ENCODE data around the gene SPATS1. TPM values are rescaled to one million over a fixed set of nuclear protein-coding genes. Genes with fewer than 3 reads are reported as not detected.

SPATS1 gene
- total and polyA plus RNA-seq, 2 of the 13 experiments (the other 11 are each of a cell fraction or from before 2014, with no cell fraction given): not detected

- TF ChIP-seq ATF6 (CRISPR knock-in tag; conservative IDR thresholded peaks at IDR 0.05) (0 out of 2 replicates have a peak, but pooled peaks have one; percentile 48), CEBPG (CRISPR knock-in tag; IDR thresholded peaks at IDR 0.05) (peak; percentile 34; the same call in 1 of the 2 replicates), ZNF607 (CRISPR knock-in tag; IDR thresholded peaks at IDR 0.05; ENCODE audit: borderline replicate concordance) (peak; percentile 77), ZNF746 (CRISPR knock-in tag; IDR thresholded peaks at IDR 0.05) (no peak), ZNF556 (CRISPR knock-in tag; IDR thresholded peaks at IDR 0.05; ENCODE audit: borderline replicate concordance) (peak; percentile 87; the same call in 1 of the 2 replicates), TEF (CRISPR knock-in tag; IDR thresholded peaks at IDR 0.05) (no peak)
- TF ChIP-seq, protein P1, sequence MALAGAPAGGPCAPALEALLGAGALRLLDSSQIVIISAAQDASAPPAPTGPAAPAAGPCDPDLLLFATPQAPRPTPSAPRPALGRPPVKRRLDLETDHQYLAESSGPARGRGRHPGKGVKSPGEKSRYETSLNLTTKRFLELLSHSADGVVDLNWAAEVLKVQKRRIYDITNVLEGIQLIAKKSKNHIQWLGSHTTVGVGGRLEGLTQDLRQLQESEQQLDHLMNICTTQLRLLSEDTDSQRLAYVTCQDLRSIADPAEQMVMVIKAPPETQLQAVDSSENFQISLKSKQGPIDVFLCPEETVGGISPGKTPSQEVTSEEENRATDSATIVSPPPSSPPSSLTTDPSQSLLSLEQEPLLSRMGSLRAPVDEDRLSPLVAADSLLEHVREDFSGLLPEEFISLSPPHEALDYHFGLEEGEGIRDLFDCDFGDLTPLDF (CRISPR knock-in tag; IDR thresholded peaks at IDR 0.05): peak; percentile 85
- TF ChIP-seq, protein P2, sequence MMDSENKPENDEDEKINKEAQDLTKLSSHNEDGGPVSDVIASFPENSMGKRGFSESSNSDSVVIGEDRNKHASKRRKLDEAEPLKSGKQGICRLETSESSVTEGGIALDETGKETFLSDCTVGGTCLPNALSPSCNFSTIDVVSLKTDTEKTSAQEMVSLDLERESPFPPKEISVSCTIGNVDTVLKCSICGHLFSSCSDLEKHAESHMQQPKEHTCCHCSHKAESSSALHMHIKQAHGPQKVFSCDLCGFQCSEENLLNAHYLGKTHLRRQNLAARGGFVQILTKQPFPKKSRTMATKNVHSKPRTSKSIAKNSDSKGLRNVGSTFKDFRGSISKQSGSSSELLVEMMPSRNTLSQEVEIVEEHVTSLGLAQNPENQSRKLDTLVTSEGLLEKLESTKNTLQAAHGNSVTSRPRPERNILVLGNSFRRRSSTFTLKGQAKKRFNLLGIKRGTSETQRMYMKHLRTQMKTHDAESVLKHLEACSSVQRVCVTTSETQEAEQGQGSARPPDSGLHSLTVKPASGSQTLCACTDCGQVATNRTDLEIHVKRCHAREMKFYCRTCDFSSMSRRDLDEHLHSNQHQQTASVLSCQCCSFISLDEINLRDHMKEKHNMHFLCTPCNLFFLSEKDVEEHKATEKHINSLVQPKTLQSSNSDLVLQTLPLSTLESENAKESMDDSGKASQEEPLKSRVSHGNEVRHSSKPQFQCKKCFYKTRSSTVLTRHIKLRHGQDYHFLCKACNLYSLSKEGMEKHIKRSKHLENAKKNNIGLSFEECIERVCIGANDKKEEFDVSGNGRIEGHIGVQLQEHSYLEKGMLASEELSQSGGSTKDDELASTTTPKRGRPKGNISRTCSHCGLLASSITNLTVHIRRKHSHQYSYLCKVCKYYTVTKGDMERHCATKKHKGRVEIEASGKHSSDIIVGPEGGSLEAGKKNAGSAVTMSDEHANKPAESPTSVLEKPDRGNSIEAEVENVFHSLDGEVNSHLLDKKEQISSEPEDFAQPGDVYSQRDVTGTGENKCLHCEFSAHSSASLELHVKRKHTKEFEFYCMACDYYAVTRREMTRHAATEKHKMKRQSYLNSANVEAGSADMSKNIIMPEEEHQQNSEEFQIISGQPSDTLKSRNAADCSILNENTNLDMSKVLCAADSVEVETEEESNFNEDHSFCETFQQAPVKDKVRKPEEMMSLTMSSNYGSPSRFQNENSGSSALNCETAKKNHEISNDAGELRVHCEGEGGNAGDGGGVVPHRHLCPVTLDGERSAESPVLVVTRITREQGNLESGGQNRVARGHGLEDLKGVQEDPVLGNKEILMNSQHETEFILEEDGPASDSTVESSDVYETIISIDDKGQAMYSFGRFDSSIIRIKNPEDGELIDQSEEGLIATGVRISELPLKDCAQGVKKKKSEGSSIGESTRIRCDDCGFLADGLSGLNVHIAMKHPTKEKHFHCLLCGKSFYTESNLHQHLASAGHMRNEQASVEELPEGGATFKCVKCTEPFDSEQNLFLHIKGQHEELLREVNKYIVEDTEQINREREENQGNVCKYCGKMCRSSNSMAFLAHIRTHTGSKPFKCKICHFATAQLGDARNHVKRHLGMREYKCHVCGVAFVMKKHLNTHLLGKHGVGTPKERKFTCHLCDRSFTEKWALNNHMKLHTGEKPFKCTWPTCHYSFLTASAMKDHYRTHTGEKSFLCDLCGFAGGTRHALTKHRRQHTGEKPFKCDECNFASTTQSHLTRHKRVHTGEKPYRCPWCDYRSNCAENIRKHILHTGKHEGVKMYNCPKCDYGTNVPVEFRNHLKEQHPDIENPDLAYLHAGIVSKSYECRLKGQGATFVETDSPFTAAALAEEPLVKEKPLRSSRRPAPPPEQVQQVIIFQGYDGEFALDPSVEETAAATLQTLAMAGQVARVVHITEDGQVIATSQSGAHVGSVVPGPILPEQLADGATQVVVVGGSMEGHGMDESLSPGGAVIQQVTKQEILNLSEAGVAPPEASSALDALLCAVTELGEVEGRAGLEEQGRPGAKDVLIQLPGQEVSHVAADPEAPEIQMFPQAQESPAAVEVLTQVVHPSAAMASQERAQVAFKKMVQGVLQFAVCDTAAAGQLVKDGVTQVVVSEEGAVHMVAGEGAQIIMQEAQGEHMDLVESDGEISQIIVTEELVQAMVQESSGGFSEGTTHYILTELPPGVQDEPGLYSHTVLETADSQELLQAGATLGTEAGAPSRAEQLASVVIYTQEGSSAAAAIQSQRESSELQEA (CRISPR knock-in tag; IDR thresholded peaks at IDR 0.05; ENCODE audit: not compliant biosample characterization): peak; percentile 95
- TF ChIP-seq, protein P3, sequence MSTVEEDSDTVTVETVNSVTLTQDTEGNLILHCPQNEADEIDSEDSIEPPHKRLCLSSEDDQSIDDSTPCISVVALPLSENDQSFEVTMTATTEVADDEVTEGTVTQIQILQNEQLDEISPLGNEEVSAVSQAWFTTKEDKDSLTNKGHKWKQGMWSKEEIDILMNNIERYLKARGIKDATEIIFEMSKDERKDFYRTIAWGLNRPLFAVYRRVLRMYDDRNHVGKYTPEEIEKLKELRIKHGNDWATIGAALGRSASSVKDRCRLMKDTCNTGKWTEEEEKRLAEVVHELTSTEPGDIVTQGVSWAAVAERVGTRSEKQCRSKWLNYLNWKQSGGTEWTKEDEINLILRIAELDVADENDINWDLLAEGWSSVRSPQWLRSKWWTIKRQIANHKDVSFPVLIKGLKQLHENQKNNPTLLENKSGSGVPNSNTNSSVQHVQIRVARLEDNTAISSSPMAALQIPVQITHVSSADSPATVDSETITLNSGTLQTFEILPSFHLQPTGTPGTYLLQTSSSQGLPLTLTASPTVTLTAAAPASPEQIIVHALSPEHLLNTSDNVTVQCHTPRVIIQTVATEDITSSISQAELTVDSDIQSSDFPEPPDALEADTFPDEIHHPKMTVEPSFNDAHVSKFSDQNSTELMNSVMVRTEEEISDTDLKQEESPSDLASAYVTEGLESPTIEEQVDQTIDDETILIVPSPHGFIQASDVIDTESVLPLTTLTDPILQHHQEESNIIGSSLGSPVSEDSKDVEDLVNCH (CRISPR knock-in tag; IDR thresholded peaks at IDR 0.05): no peak
These were observed 45.1 kb downstream of the SPATS1 start, which contains the start of gene CDC5L (continued) for GRCh38 chr6:44387346-44388134.

Data from HepG2 (cell line).